H1 (cell line): ENCODE data around the gene TRMT13. TPM values are rescaled to one million over a fixed set of nuclear protein-coding genes. Genes with fewer than 3 reads are reported as not detected.

Experiments used
- CREB1 ChIP-seq: IDR thresholded peaks from 2 replicates; pipeline ENCODE4 v1.6.1; 2012; ENCODE audit warnings: inconsistent platforms
- FOSL1 ChIP-seq: IDR thresholded peaks from 2 replicates; pipeline ENCODE4 v1.6.1; 2011; ENCODE audit warnings: mild to moderate bottlenecking, low read depth, low read length, moderate library complexity; ENCODE audit not compliant: insufficient read depth
- JUN ChIP-seq: IDR thresholded peaks from 2 replicates; pipeline ENCODE4 v1.6.1; 2011; ENCODE audit warnings: low read depth, mild to moderate bottlenecking, improper control_type of control experiment, low read length
- JUND ChIP-seq: IDR thresholded peaks from 2 replicates; pipeline ENCODE4 v1.6.1; 2011; ENCODE audit warnings: mild to moderate bottlenecking, improper control_type of control experiment, low read length
- RNF2 ChIP-seq: fragments of 200-900, 300-1000 bp; sonication (generic); IDR thresholded peaks from 2 replicates; pipeline ENCODE4 v1.7.1; 2016; ENCODE audit warnings: borderline replicate concordance, low read depth, mild to moderate bottlenecking, antibody characterized with exemption, low read length; ENCODE audit not compliant: poor library complexity, severe bottlenecking; ENCODE audit errors: missing control alignments
- TEAD4 ChIP-seq: IDR thresholded peaks from 2 replicates; pipeline ENCODE4 v1.6.1; 2012; ENCODE audit warnings: low read depth, low read length, inconsistent platforms, mixed read lengths
- YY1 ChIP-seq: IDR thresholded peaks from 2 replicates; pipeline ENCODE4 v1.6.1; 2011; ENCODE audit warnings: low read depth, mild to moderate bottlenecking, low read length
- polyA plus RNA-seq, 7 experiments: library from polyadenylated mRNA; depleted of rRNA in 3 of 7; stranded (reverse) in 5 of 7; unstranded in 2 of 7; fragments of >200 nt in 5 of 7; fragments of 200-250 nt in 2 of 7; gene quantifications; 1 replicate in 5 of 7; 2 replicates in 1 of 7; 4 replicates in 1 of 7; pipeline versions ENCODE4 v1.2.1 to v1.2.3, GENCODE V29; 2011 to 2013; ENCODE audit warnings: missing spikeins in 2 of 7, mixed read lengths in 2 of 7
- total RNA-seq: library from RNA; stranded (reverse); fragmentation: NEBNext Ultra II Directional; extraction: Animal tissue kit (Norgen Biotek cat#: 25700); gene quantifications from 2 replicates; pipeline ENCODE4 v1.2.1, GENCODE V29; 2021
- TF ChIP-seq, protein P1 (sequence below): fragments of 300-600 bp; sonication (generic); IDR thresholded peaks from 2 replicates; pipeline ENCODE4 v1.7.1; 2012; ENCODE audit warnings: low read length, moderate library complexity, mild to moderate bottlenecking, inconsistent platforms; ENCODE audit not compliant: insufficient replicate concordance

TRMT13 gene
- total and polyA plus RNA-seq, 2 of the 8 experiments (the other 6 are each of a cell fraction or from before 2014, with no cell fraction given) = 3.6 to 14.8 TPM

DNA sequence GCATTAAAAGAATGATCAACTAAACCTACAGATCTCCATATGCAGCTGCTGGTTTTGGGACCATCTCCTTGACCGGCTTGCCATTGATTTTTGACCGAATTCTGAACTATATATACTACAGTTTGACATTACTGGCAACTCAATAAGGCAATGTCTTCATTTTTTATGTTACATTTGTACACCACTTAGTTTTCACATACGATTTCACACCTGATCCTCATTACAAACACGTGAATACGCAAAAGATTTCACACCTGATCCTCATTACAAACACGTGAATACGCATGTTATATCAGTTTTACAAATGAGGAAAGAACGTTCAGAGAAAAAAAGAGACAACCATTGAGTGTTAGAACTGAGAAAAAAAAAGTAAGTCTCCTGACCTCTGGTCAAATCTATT, 1.3 kb upstream of the TRMT13 start (continued):
- TF ChIP-seq, protein P1, sequence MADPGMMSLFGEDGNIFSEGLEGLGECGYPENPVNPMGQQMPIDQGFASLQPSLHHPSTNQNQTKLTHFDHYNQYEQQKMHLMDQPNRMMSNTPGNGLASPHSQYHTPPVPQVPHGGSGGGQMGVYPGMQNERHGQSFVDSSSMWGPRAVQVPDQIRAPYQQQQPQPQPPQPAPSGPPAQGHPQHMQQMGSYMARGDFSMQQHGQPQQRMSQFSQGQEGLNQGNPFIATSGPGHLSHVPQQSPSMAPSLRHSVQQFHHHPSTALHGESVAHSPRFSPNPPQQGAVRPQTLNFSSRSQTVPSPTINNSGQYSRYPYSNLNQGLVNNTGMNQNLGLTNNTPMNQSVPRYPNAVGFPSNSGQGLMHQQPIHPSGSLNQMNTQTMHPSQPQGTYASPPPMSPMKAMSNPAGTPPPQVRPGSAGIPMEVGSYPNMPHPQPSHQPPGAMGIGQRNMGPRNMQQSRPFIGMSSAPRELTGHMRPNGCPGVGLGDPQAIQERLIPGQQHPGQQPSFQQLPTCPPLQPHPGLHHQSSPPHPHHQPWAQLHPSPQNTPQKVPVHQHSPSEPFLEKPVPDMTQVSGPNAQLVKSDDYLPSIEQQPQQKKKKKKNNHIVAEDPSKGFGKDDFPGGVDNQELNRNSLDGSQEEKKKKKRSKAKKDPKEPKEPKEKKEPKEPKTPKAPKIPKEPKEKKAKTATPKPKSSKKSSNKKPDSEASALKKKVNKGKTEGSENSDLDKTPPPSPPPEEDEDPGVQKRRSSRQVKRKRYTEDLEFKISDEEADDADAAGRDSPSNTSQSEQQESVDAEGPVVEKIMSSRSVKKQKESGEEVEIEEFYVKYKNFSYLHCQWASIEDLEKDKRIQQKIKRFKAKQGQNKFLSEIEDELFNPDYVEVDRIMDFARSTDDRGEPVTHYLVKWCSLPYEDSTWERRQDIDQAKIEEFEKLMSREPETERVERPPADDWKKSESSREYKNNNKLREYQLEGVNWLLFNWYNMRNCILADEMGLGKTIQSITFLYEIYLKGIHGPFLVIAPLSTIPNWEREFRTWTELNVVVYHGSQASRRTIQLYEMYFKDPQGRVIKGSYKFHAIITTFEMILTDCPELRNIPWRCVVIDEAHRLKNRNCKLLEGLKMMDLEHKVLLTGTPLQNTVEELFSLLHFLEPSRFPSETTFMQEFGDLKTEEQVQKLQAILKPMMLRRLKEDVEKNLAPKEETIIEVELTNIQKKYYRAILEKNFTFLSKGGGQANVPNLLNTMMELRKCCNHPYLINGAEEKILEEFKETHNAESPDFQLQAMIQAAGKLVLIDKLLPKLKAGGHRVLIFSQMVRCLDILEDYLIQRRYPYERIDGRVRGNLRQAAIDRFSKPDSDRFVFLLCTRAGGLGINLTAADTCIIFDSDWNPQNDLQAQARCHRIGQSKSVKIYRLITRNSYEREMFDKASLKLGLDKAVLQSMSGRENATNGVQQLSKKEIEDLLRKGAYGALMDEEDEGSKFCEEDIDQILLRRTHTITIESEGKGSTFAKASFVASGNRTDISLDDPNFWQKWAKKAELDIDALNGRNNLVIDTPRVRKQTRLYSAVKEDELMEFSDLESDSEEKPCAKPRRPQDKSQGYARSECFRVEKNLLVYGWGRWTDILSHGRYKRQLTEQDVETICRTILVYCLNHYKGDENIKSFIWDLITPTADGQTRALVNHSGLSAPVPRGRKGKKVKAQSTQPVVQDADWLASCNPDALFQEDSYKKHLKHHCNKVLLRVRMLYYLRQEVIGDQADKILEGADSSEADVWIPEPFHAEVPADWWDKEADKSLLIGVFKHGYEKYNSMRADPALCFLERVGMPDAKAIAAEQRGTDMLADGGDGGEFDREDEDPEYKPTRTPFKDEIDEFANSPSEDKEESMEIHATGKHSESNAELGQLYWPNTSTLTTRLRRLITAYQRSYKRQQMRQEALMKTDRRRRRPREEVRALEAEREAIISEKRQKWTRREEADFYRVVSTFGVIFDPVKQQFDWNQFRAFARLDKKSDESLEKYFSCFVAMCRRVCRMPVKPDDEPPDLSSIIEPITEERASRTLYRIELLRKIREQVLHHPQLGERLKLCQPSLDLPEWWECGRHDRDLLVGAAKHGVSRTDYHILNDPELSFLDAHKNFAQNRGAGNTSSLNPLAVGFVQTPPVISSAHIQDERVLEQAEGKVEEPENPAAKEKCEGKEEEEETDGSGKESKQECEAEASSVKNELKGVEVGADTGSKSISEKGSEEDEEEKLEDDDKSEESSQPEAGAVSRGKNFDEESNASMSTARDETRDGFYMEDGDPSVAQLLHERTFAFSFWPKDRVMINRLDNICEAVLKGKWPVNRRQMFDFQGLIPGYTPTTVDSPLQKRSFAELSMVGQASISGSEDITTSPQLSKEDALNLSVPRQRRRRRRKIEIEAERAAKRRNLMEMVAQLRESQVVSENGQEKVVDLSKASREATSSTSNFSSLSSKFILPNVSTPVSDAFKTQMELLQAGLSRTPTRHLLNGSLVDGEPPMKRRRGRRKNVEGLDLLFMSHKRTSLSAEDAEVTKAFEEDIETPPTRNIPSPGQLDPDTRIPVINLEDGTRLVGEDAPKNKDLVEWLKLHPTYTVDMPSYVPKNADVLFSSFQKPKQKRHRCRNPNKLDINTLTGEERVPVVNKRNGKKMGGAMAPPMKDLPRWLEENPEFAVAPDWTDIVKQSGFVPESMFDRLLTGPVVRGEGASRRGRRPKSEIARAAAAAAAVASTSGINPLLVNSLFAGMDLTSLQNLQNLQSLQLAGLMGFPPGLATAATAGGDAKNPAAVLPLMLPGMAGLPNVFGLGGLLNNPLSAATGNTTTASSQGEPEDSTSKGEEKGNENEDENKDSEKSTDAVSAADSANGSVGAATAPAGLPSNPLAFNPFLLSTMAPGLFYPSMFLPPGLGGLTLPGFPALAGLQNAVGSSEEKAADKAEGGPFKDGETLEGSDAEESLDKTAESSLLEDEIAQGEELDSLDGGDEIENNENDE = no peak
- TF ChIP-seq JUND (no peak), FOSL1 (no peak), JUN (no peak), YY1 (no peak), CREB1 (no peak), TEAD4 (no peak), RNF2 (no peak)
